Measurements from ENCODE around the gene ITPA. TPM values are rescaled to one million over a fixed set of nuclear protein-coding genes. Genes with fewer than 3 reads are reported as not detected.

The ITPA gene
- total and polyA plus RNA-seq, 2 experiments from 2014 or later = 57.5 to 81.7 TPM

GRCh38 chr20:3162080-3162611, 47.2 kb upstream of the ITPA start:
- Mint-ChIP-seq H3K36me3 (ENCODE audit: low read depth) (peaks cover 5% of the 10 kb centered on the region), H3K9me3 (peaks cover 3% of the 10 kb centered on the region; the same call in 2 of the 3 replicates), H3K27ac (no peak overlapping the region), H3K4me1 (peaks cover 24% of the 10 kb centered on the region), H3K27me3 (ENCODE audit: insufficient read depth, low read depth, poor library complexity) (peaks cover 25% of the 10 kb centered on the region), H3K4me3 (no peak overlapping the region)
- peaks cover 25% of the 10 kb centered on the region for H3K79me2 ChIP-seq (replicated peaks; ENCODE audit: insufficient read depth)
- 0 out of 2 replicates have a peak overlapping the region, but pooled peaks have one; percentile 43 for H3K4me2 ChIP-seq
- H4K20me1 ChIP-seq (replicated peaks; ENCODE audit: insufficient read depth) = peaks cover 21% of the 10 kb centered on the region
- H3K27me3 ChIP-seq (ENCODE audit: insufficient read depth) = no peaks in the 10 kb centered on the region
- peak; percentile 49 for DNase-seq (ENCODE audit: low spot score)
- peak overlapping the region; percentile 50 for H3K27ac ChIP-seq (ENCODE audit: low read depth)
- TF ChIP-seq ZNF331 (CRISPR knock-in tag; IDR thresholded peaks at IDR 0.05; ENCODE audit: low read depth) (no peak), ETS1 (IDR thresholded peaks at IDR 0.05) (no peak), CREB1 (CRISPR knock-in tag; IDR thresholded peaks at IDR 0.05; ENCODE audit: low read depth) (no peak), STAT1 (IDR thresholded peaks at IDR 0.05; ENCODE audit: unreplicated experiment) (no peak), CTCF (conservative IDR thresholded peaks at IDR 0.05; ENCODE audit: low read depth in 2 of 2) (no peak), NANOG (IDR thresholded peaks at IDR 0.05; ENCODE audit: borderline replicate concordance) (no peak), POLR2AphosphoS5 (IDR thresholded peaks at IDR 0.05; ENCODE audit: low read depth) (no peak), ZNF114 (CRISPR knock-in tag; IDR thresholded peaks at IDR 0.05) (no peak), REST (IDR thresholded peaks at IDR 0.05; ENCODE audit: unreplicated experiment) (no peak), EZH2 (IDR thresholded peaks at IDR 0.05; ENCODE audit: low read depth, unreplicated experiment) (no peak), JUNB (IDR thresholded peaks at IDR 0.05; ENCODE audit: unreplicated experiment) (no peak), ZNF462 (CRISPR knock-in tag; IDR thresholded peaks at IDR 0.05) (no peak), EZH2phosphoT487 (IDR thresholded peaks at IDR 0.05; ENCODE audit: unreplicated experiment) (no peak)
- no peaks in the 10 kb centered on the region for H3K36me3 ChIP-seq (ENCODE audit: insufficient read depth)
- H3K4me3 ChIP-seq = no peak overlapping the region
- no peak overlapping the region for H2AFZ ChIP-seq
- H3F3A ChIP-seq (replicated peaks; ENCODE audit: low read depth) = peaks cover 7% of the 10 kb centered on the region; the same call in 1 of the 2 replicates
- no peaks in the 10 kb centered on the region for H3K9me2 ChIP-seq (ENCODE audit: insufficient read depth)
- H3K4me1 ChIP-seq (ENCODE audit: insufficient read depth) = peaks cover 8% of the 10 kb centered on the region; the same call in 1 of the 2 replicates
- no peak for ATAC-seq

Data from GM23338 (cell line).